Adrenal gland (tissue), 5 donors: ENCODE measurements around the gene STARD9.

ENCODE experiments used
- POLR2A ChIP-seq, 2 donors: fragments of 450-650 bp; IDR thresholded peaks; one replicate each; pipeline ENCODE4 v1.6.1; 2017; ENCODE audit warnings: antibody characterized with exemption in 2 of 2, mild to moderate bottlenecking in 2 of 2, moderate library complexity in 1 of 2
- TF ChIP-seq, protein P1 (sequence below), 6 experiments: fragments of 450-650 bp in 4 of 6; fragments of 200-600 bp in 2 of 6; sonication (generic) in 1 of 6; IDR thresholded peaks; 1 replicate in 5 of 6; 2 replicates in 1 of 6; pipeline versions ENCODE4 v1.5.1 to v1.8.0; 2016 to 2021; ENCODE audit warnings: antibody characterized with exemption in 6 of 6, mild to moderate bottlenecking in 2 of 6, moderate library complexity in 1 of 6
- donor health status: DM: no; HTN: no; CAD: no.

DNA sequence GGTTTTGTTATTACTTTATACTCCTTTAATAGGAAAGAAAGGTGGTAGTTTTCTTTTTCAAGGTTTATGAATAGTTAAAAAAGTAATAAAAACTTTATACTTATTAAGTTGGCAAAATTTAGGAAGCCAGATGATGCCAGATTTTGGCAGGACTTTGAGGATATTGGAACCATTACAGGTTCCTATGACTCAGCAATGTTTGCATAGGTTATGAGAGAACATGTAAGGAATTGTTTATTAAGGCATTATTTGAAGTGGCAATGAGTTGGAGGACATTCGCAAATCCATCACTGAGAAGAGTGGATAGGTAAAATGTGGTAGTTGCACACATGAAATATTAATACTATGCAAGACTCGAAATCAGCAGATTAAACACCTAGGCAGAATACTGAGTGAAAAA is 131.7 kb downstream of the STARD9 start:
- TF ChIP-seq, protein P1, sequence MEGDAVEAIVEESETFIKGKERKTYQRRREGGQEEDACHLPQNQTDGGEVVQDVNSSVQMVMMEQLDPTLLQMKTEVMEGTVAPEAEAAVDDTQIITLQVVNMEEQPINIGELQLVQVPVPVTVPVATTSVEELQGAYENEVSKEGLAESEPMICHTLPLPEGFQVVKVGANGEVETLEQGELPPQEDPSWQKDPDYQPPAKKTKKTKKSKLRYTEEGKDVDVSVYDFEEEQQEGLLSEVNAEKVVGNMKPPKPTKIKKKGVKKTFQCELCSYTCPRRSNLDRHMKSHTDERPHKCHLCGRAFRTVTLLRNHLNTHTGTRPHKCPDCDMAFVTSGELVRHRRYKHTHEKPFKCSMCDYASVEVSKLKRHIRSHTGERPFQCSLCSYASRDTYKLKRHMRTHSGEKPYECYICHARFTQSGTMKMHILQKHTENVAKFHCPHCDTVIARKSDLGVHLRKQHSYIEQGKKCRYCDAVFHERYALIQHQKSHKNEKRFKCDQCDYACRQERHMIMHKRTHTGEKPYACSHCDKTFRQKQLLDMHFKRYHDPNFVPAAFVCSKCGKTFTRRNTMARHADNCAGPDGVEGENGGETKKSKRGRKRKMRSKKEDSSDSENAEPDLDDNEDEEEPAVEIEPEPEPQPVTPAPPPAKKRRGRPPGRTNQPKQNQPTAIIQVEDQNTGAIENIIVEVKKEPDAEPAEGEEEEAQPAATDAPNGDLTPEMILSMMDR (IDR thresholded peaks at IDR 0.05): no peak
- no peak for TF ChIP-seq POLR2A (IDR thresholded peaks at IDR 0.05)
